Activated CD4-positive, CD25-positive, alpha-beta regulatory T cell treated with anti-CD3 and anti-CD28 coated beads, Interleukin-2, amount 50 U/mL, for 16 hours (primary cell): ENCODE measurements around the gene GSK3A.

Experiments
- DNase-seq: peaks from one replicate; pipeline ENCODE4 v3.0.0-alpha.2; 2020; ENCODE audit warnings: low read depth, low spot score

The GSK3A gene

GRCh38 chr19:42200116-42200715 is 42.2 kb downstream of the GSK3A start:
- no peak for DNase-seq

GRCh38 chr19:42199440-42200115 is 42.8 kb downstream of the GSK3A start:
- DNase-seq = no peak

- peak; percentile 55 for DNase-seq
These were observed 43.5 kb downstream of the GSK3A start for GRCh38 chr19:42198676-42199439.

GRCh38 chr19:42197375-42197817 is 45.0 kb downstream of the GSK3A start:
- no peak for DNase-seq

- DNase-seq = no peak
These were observed 46.1 kb downstream of the GSK3A start for GRCh38 chr19:42196011-42197001.

- no peak for DNase-seq
These were observed 48.7 kb downstream of the GSK3A start for GRCh38 chr19:42193706-42194105.

GRCh38 chr19:42193294-42193693 is 49.1 kb downstream of the GSK3A start:
- no peak for DNase-seq

GRCh38 chr19:42191855-42192254 is 50.5 kb downstream of the GSK3A start:
- no peak for DNase-seq

GRCh38 chr19:42191330-42191729 is 51.1 kb downstream of the GSK3A start:
- DNase-seq = no peak

GRCh38 chr19:42189133-42189532 is 53.3 kb downstream of the GSK3A start:
- DNase-seq = no peak

GRCh38 chr19:42188665-42189064 is 53.7 kb downstream of the GSK3A start:
- DNase-seq = no peak

- DNase-seq = no peak
These were observed 57.1 kb downstream of the GSK3A start for GRCh38 chr19:42185277-42185676.

GRCh38 chr19:42184401-42184861 is 58.0 kb downstream of the GSK3A start:
- peak; percentile 48 for DNase-seq
